Measurements from ENCODE around the gene LGALS1.
"Not testable (repeated sequence)": the region's sequence is repeated elsewhere in the genome, so short reads cannot be mapped to it uniquely, and the experiment has no call there.

Gene LGALS1

GRCh38 chr22:37692627-37693285 lies 17.3 kb downstream of the LGALS1 start:
- no peak for DNase-seq

GRCh38 chr22:37694131-37694530 lies 18.7 kb downstream of the LGALS1 start:
- not testable (repeated sequence) for DNase-seq

GRCh38 chr22:37696260-37696656 lies 20.8 kb downstream of the LGALS1 start:
- not testable (repeated sequence) for DNase-seq

GRCh38 chr22:37696657-37697537 lies 21.5 kb downstream of the LGALS1 start, which contains the start of gene TRIOBP:
TRIOBP (plus strand) TSS chr22:37697048; CDS start chr22:37701366, 4,318 bp downstream.
- peak; percentile 94 for DNase-seq

- DNase-seq = no peak
These were observed 22.1 kb downstream of the LGALS1 start for GRCh38 chr22:37697538-37697835.

GRCh38 chr22:37701141-37701786 lies 25.8 kb downstream of the LGALS1 start:
- DNase-seq = no peak

- no peak for DNase-seq
These were observed 28.5 kb downstream of the LGALS1 start for GRCh38 chr22:37703906-37704305.

- no peak for DNase-seq
These were observed 29.2 kb downstream of the LGALS1 start for GRCh38 chr22:37704645-37705044.

GRCh38 chr22:37705205-37705604 lies 29.8 kb downstream of the LGALS1 start:
- no peak for DNase-seq

GRCh38 chr22:37708580-37709444 lies 33.4 kb downstream of the LGALS1 start:
- DNase-seq = no peak

- no peak for DNase-seq
These were observed 34.0 kb downstream of the LGALS1 start for GRCh38 chr22:37709445-37709765.

GRCh38 chr22:37710675-37711074 lies 35.2 kb downstream of the LGALS1 start:
- no peak for DNase-seq

- DNase-seq = no peak
These were observed 36.1 kb downstream of the LGALS1 start for GRCh38 chr22:37711490-37711889.

- no peak for DNase-seq
These were observed 38.3 kb downstream of the LGALS1 start for GRCh38 chr22:37713761-37714160.

GRCh38 chr22:37714634-37715033 lies 39.2 kb downstream of the LGALS1 start:
- DNase-seq = no peak

GRCh38 chr22:37715760-37716159 lies 40.3 kb downstream of the LGALS1 start:
- DNase-seq = no peak

GRCh38 chr22:37716708-37717107 lies 41.3 kb downstream of the LGALS1 start:
- DNase-seq = no peak

GRCh38 chr22:37717235-37717634 lies 41.8 kb downstream of the LGALS1 start:
- not testable (repeated sequence) for DNase-seq

- DNase-seq = not testable (repeated sequence)
These were observed 42.4 kb downstream of the LGALS1 start for GRCh38 chr22:37717746-37718305.

GRCh38 chr22:37725551-37726240 lies 50.3 kb downstream of the LGALS1 start:
- no peak for DNase-seq

GRCh38 chr22:37726241-37726887 lies 50.9 kb downstream of the LGALS1 start:
- DNase-seq = no peak
